Gastrocnemius medialis (tissue), 4 donors: ENCODE results near the gene CCN5.

ENCODE experiments used
- CTCF ChIP-seq, 5 experiments: fragments of 450-650 bp in 3 of 5; fragments of 200-600 bp in 2 of 5; sonication (generic) in 2 of 5; IDR thresholded peaks in 4 of 5; conservative IDR thresholded peaks in 1 of 5; 1 replicate in 4 of 5; 2 replicates in 1 of 5; pipeline ENCODE4 v1.5.1; 2016 to 2019; ENCODE audit warnings: antibody characterized with exemption in 5 of 5, mild to moderate bottlenecking in 3 of 5, moderate library complexity in 3 of 5
- POLR2A ChIP-seq, 2 donors: fragments of 450-650 bp; IDR thresholded peaks; one replicate each; pipeline ENCODE4 v1.6.1; 2017; ENCODE audit warnings: antibody characterized with exemption in 2 of 2, mild to moderate bottlenecking in 2 of 2, moderate library complexity in 2 of 2

- no peak for TF ChIP-seq CTCF (IDR thresholded peaks at IDR 0.05 in 4 of 5, conservative IDR thresholded peaks at IDR 0.05 in 1 of 5)
- no peak for TF ChIP-seq POLR2A (IDR thresholded peaks at IDR 0.05)
These were observed 23.8 kb downstream of the CCN5 start for GRCh38 chr20:44738813-44739477.
